A549 (cell line): ENCODE data around the gene ARTN. TPM values are rescaled to one million over a fixed set of nuclear protein-coding genes. Genes with fewer than 3 reads are reported as not detected.

Experiments used
- ATAC-seq, 2 experiments: fragments of 200-7000 bp in 1 of 2; fragments of >200 bp in 1 of 2; cut with Nextera tagmentation in 1 of 2; cut with Tn5 transposase in 1 of 2; 3 replicates each; pipeline versions ENCODE4 v1.8.0 to v1.9.1; 2018 to 2020; ENCODE audit warnings: mild to moderate bottlenecking in 1 of 2, moderate library complexity in 1 of 2
- CTCF ChIA-PET: fragments of 300-600 bp; sonication (Branson Sonifier 250); formaldehyde crosslinking; extraction: SDS; loops from one replicate; lab custom pipeline; 2021; ENCODE audit warnings: antibody characterized with exemption, inconsistent platforms; lab: Yijun Ruan, JAX
- POLR2A ChIA-PET: fragments of 350-600 bp; formaldehyde crosslinking; extraction: SDS; loops from one replicate; lab custom pipeline; 2021; ENCODE audit warnings: antibody characterized with exemption, inconsistent platforms; lab: Yijun Ruan, JAX
- DNase-seq, 2 experiments: peaks; one replicate each; pipeline versions ENCODE4 v3.0.0 to v3.0.0-alpha.2; 2011 to 2016; ENCODE audit warnings: low read depth in 1 of 2, low spot score in 1 of 2
- FAIRE-seq: peaks from 2 replicates; lab custom pipeline; 2011; peaks lifted over from hg19 to GRCh38; lab: Jason Lieb, UNC
- H3K27ac ChIP-seq, 2 experiments: fragments of >200 bp; sonication (Bioruptor Twin); formaldehyde crosslinking; 3 replicates each; pipeline ENCODE4 v1.5.1; 2016 to 2017
- H3K4me1 ChIP-seq: fragments of >200 bp; sonication (Bioruptor Twin); formaldehyde crosslinking; 3 replicates; pipeline ENCODE4 v1.6.1; 2016
- H3K4me2 ChIP-seq: fragments of >200 bp; sonication (Bioruptor Twin); formaldehyde crosslinking; 3 replicates; pipeline ENCODE4 v1.6.1; 2016
- H3K4me3 ChIP-seq: fragments of >200 bp; sonication (Bioruptor Twin); formaldehyde crosslinking; 3 replicates; pipeline ENCODE4 v1.5.1; 2016
- H3K9me3 ChIP-seq: fragments of >200 bp; sonication (Bioruptor Twin); formaldehyde crosslinking; 3 replicates; pipeline ENCODE4 v1.6.1; 2016
- BHLHE40 ChIP-seq: IDR thresholded peaks from 2 replicates; pipeline ENCODE4 v1.6.1; 2012; ENCODE audit warnings: low read depth, low read length, inconsistent platforms
- CBX8 ChIP-seq: fragments of 200-600 bp; sonication (generic); IDR thresholded peaks from 2 replicates; pipeline ENCODE4 v1.6.1; 2016
- CHD2 ChIP-seq: fragments of 150-350 bp; IDR thresholded peaks from 2 replicates; pipeline ENCODE4 v1.6.1; 2014; ENCODE audit warnings: low read length; ENCODE audit not compliant: partially characterized antibody
- ESRRA ChIP-seq: fragments of 150-350 bp; IDR thresholded peaks from 2 replicates; pipeline ENCODE4 v1.6.1; 2014; ENCODE audit warnings: mild to moderate bottlenecking, low read length, borderline replicate concordance
- FOXS1 ChIP-seq: fragments of 250-450 bp; sonication (Bioruptor Pico); IDR thresholded peaks from 2 replicates; pipeline ENCODE4 v1.5.0; 2020; ENCODE audit warnings: mild to moderate bottlenecking, moderate library complexity
- HEYL ChIP-seq: fragments of 250-450 bp; sonication (Bioruptor Pico); IDR thresholded peaks from 2 replicates; pipeline ENCODE4 v1.8.0; 2021; ENCODE audit warnings: mild to moderate bottlenecking, moderate library complexity
- KDM5A ChIP-seq: fragments of 200-600 bp; sonication (generic); IDR thresholded peaks from 2 replicates; pipeline ENCODE4 v1.6.1; 2016; ENCODE audit warnings: antibody characterized with exemption, mild to moderate bottlenecking
- MAZ ChIP-seq: fragments of 150-350 bp; IDR thresholded peaks from 2 replicates; pipeline ENCODE4 v1.6.1; 2014; ENCODE audit warnings: antibody characterized with exemption, low read depth, low read length, borderline replicate concordance
- MYC ChIP-seq: IDR thresholded peaks from 2 replicates; pipeline ENCODE4 v1.6.1; 2012; ENCODE audit warnings: mild to moderate bottlenecking, inconsistent platforms, low read length, improper control_type of control experiment, borderline replicate concordance
- RAD21 ChIP-seq, 2 experiments: fragments of >200 bp in 1 of 2; sonication (Bioruptor Twin) in 1 of 2; formaldehyde crosslinking in 1 of 2; IDR thresholded peaks in 1 of 2; conservative IDR thresholded peaks in 1 of 2; 2 replicates in 1 of 2; 3 replicates in 1 of 2; pipeline ENCODE4 v1.6.1; 2012 to 2018; ENCODE audit warnings: inconsistent platforms in 1 of 2
- RARB ChIP-seq: fragments of 250-450 bp; sonication (Bioruptor Pico); IDR thresholded peaks from 2 replicates; pipeline ENCODE4 v1.8.0; 2021; ENCODE audit warnings: mild to moderate bottlenecking, moderate library complexity
- TP53 ChIP-seq: fragments of 250-450 bp; sonication (Bioruptor Pico); IDR thresholded peaks from 2 replicates; pipeline ENCODE4 v1.5.0; 2021; ENCODE audit warnings: mild to moderate bottlenecking, moderate library complexity
- ZNF302 ChIP-seq: fragments of 250-450 bp; sonication (Bioruptor Pico); IDR thresholded peaks from 2 replicates; pipeline ENCODE4 v1.9.0; 2021; ENCODE audit warnings: inconsistent platforms, mild to moderate bottlenecking, moderate library complexity
- ZSCAN20 ChIP-seq: fragments of 250-450 bp; sonication (Bioruptor Pico); IDR thresholded peaks from 2 replicates; pipeline ENCODE4 v1.8.0; 2022; ENCODE audit warnings: mild to moderate bottlenecking, moderate library complexity
- WGBS: methylation state at CpG from one replicate; pipeline ENCODE4 v1.1.6; 2017; ENCODE audit errors: missing lambda C conversion rate; 5-methylcytosine and 5-hydroxymethylcytosine counted together
- polyA plus RNA-seq, 4 experiments: library from polyadenylated mRNA; depleted of rRNA in 3 of 4; stranded (reverse); fragments of >200 nt; fragmentation: RNase III in 1 of 4; extraction: RNeasy Plus Mini Kit Qiagen cat#74134 plus additional on column Dnase treatment in 1 of 4; gene quantifications; 2 replicates in 3 of 4; 3 replicates in 1 of 4; pipeline ENCODE4 v1.2.3, GENCODE V29; 2011 to 2017
- TF ChIP-seq, protein P1 (sequence below): fragments of 250-450 bp; sonication (Bioruptor Pico); IDR thresholded peaks from 2 replicates; pipeline ENCODE4 v1.5.0; 2020; ENCODE audit warnings: low read depth, mild to moderate bottlenecking, moderate library complexity
- TF ChIP-seq, protein P2 (sequence below): IDR thresholded peaks from 2 replicates; pipeline ENCODE4 v1.6.1; 2012
- TF ChIP-seq, protein P3 (sequence below): IDR thresholded peaks from 2 replicates; pipeline ENCODE4 v1.6.1; 2012; ENCODE audit warnings: low read depth, borderline replicate concordance
- TF ChIP-seq, protein P4 (sequence below): fragments of >200 bp; sonication (Bioruptor Twin); formaldehyde crosslinking; IDR thresholded peaks from 3 replicates; pipeline ENCODE4 v1.6.1; 2016

The ARTN gene
- polyA plus RNA-seq, 2 of the 4 experiments (the other 2 are of a cell fraction) = 0.21 to 0.53 TPM

DNA sequence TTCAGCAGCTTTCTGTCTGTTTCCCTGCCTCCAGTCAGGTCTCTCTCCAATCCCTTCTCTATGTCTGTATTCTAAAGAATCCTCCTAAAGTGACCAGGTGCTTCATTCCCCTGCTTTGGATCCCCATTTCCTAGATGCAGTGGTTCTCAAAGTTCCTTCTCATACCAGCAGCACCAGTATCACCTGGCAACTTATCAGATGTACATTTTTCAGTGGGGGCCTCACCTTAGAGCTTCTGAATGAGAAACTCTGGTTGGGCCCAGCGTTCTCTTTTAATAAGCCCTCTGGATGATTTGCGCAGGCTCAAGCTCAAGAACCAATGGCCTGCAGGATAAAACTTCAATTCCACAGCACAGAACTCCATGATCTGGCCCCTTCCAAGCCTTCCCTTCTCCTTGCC lies 25.4 kb upstream of the ARTN start (continued):
- TF ChIP-seq, protein P1, sequence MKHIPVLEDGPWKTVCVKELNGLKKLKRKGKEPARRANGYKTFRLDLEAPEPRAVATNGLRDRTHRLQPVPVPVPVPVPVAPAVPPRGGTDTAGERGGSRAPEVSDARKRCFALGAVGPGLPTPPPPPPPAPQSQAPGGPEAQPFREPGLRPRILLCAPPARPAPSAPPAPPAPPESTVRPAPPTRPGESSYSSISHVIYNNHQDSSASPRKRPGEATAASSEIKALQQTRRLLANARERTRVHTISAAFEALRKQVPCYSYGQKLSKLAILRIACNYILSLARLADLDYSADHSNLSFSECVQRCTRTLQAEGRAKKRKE (CRISPR knock-in tag) = no peak
- TF ChIP-seq, protein P2, sequence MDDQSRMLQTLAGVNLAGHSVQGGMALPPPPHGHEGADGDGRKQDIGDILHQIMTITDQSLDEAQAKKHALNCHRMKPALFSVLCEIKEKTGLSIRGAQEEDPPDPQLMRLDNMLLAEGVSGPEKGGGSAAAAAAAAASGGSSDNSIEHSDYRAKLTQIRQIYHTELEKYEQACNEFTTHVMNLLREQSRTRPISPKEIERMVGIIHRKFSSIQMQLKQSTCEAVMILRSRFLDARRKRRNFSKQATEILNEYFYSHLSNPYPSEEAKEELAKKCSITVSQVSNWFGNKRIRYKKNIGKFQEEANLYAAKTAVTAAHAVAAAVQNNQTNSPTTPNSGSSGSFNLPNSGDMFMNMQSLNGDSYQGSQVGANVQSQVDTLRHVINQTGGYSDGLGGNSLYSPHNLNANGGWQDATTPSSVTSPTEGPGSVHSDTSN = no peak
- no peak for TF ChIP-seq HEYL (CRISPR knock-in tag)
- no peak for TF ChIP-seq ZSCAN20
- TF ChIP-seq MYC = no peak
- no peak for TF ChIP-seq RAD21 (conservative IDR thresholded peaks at IDR 0.05 in 1 of 2, IDR thresholded peaks at IDR 0.05 in 1 of 2)

DNA sequence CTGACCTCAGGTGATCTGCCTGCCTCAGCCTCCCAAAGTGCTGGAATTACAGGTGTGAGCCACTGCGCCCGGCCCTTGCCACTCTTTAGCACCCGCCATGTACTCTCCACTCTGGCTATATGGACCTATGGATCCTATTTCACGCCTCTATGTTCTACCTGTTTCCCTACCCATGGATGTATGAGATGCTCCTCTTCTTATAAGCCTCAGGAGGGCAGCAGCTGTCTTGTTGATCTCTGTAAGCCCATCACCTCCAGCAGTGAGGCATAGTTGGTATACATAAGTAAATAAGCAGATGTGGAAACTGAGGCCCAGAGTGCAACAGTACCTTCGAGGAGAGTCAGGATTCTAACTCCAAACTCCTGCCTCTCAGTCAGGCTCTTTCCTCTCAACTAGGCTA lies 24.7 kb upstream of the ARTN start:
- ATAC-seq (no peak), DNase-seq (no peak), FAIRE-seq (no peak)
- Histone ChIP-seq H3K4me1 (no peaks in the 10 kb centered on the region), H3K4me3 (no peak overlapping the region), H3K27ac (no peak overlapping the region), H3K9me3 (no peaks in the 10 kb centered on the region), H3K4me2 (no peak overlapping the region)
- TF ChIP-seq CBX8 = no peak
- peak in 1 of 2 experiments; percentile 42; a peak in 2 of 5 replicates for TF ChIP-seq RAD21 (conservative IDR thresholded peaks at IDR 0.05 in 1 of 2, IDR thresholded peaks at IDR 0.05 in 1 of 2)
- WGBS = 76% methylated on average over 5 of the region's 5 CpGs
- POLR2A ChIA-PET = no interaction called here
- CTCF ChIA-PET = interaction anchor here (1.6 to 1.8 kb wide), 2 partner anchors 11 to 26 kb away, joined by 8 to 10 read pairs; no protein-coding TSS in a partner anchor

DNA sequence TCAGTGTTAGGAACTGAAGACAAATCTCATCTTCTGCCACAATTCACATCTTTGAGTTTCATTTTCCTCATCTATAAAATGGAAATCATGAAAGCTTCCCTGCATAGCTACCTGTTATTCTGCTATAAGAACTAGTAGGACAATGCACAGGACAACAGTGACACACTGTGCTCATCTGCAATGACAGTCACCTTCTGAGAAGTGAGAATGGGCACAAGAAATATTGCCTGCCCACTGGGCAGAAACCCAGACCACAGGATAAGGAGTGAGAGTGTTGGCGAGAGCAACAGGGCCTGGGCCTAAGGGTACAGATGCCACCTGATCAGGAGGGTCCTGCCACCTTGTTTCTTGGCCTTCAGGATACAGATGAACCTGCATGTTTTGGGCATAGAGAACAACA lies 23.3 kb upstream of the ARTN start:
- ChIA-PET CTCF (interaction anchor here (1.2 to 4.5 kb wide), 2 partner anchors 20 to 24 kb away, joined by 3 to 27 read pairs; partner anchors contain the start of gene ARTN), POLR2A (no interaction called here)
- Histone ChIP-seq H3K9me3 (no peaks in the 10 kb centered on the region), H3K4me1 (peaks cover 6% of the 10 kb centered on the region; the same call in 1 of the 3 replicates), H3K4me3 (no peak overlapping the region), H3K27ac (no peak overlapping the region), H3K4me2 (no peak overlapping the region)
- DNase-seq (no peak), FAIRE-seq (no peak), ATAC-seq (no peak)
- WGBS = 100% methylated on average over 1 of the region's 1 CpG
- no peak for TF ChIP-seq ESRRA
- TF ChIP-seq KDM5A = no peak

DNA sequence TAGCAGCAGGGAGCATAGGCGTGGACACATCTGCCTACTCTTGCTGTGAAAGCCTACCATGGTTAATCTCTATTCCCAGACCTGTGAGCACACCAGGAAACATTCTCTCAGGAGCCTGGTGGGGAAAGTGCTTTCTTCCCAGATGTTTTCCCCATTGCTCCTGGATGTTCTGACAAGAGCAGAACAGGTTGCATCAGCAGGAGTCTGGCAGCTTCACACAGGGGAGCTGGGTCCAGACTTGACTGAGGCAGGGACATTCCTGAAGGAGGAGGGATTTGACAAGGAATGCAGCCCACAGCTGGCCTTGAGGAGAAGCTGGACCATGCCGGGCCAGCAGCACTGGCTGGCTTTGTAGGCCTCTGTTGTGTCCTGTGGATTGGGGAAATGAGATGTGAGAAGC lies 21.0 kb upstream of the ARTN start:
- Histone ChIP-seq H3K27ac (peak overlapping the region in 1 of 2 experiments; percentile 46; a peak in 3 of 6 replicates), H3K9me3 (no peaks in the 10 kb centered on the region), H3K4me2 (no peak overlapping the region), H3K4me1 (peaks cover 6% of the 10 kb centered on the region; the same call in 1 of the 3 replicates), H3K4me3 (no peak overlapping the region)
- no peak for FAIRE-seq
- DNase-seq = no peak
- ChIA-PET POLR2A (no interaction called here), CTCF (interaction anchor here (0.8 to 4.5 kb wide), 4 partner anchors 10 to 149 kb away, joined by 3 to 27 read pairs (median 6); partner anchors contain the start of gene ARTN)
- WGBS = 83% methylated on average over 1 of the region's 2 CpGs
- TF ChIP-seq CHD2 (no peak), MAZ (no peak), ZNF302 (CRISPR knock-in tag) (no peak), TP53 (no peak), RARB (CRISPR knock-in tag) (no peak), BHLHE40 (no peak), FOXS1 (CRISPR knock-in tag) (no peak)
- TF ChIP-seq, protein P3, sequence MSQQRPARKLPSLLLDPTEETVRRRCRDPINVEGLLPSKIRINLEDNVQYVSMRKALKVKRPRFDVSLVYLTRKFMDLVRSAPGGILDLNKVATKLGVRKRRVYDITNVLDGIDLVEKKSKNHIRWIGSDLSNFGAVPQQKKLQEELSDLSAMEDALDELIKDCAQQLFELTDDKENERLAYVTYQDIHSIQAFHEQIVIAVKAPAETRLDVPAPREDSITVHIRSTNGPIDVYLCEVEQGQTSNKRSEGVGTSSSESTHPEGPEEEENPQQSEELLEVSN = no peak
- TF ChIP-seq, protein P4, sequence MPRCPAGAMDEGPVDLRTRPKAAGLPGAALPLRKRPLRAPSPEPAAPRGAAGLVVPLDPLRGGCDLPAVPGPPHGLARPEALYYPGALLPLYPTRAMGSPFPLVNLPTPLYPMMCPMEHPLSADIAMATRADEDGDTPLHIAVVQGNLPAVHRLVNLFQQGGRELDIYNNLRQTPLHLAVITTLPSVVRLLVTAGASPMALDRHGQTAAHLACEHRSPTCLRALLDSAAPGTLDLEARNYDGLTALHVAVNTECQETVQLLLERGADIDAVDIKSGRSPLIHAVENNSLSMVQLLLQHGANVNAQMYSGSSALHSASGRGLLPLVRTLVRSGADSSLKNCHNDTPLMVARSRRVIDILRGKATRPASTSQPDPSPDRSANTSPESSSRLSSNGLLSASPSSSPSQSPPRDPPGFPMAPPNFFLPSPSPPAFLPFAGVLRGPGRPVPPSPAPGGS = no peak
- no peak for ATAC-seq
